Pancreas (tissue), 10 donors: ENCODE measurements around the gene DUOXA1. TPM values are rescaled to one million over a fixed set of nuclear protein-coding genes. Genes with fewer than 3 reads are reported as not detected.

ENCODE experiments used
- ATAC-seq, 4 donors: fragments of 200-7000 bp; cut with Tn5 transposase; one replicate each; pipeline versions ENCODE4 v1.8.0 to v1.9.1; 2020; ENCODE audit warnings: mild to moderate bottlenecking in 4 of 4, moderate library complexity in 4 of 4
- DNase-seq, 6 donors: peaks; one replicate each; pipeline ENCODE4 v3.0.0-alpha.2; 2020
- FAIRE-seq: peaks from 2 replicates; lab custom pipeline; 2012; peaks lifted over from hg19 to GRCh38; lab: Jason Lieb, UNC
- H3K27ac ChIP-seq, 4 donors: fragments of 200-600 bp; sonication (generic); 1 replicate in 3 of 4; 2 replicates in 1 of 4; pipeline versions ENCODE4 v1.5.0 to v1.8.0; 2020
- H3K27me3 ChIP-seq, 4 donors: fragments of 200-600 bp; one replicate each; pipeline ENCODE4 v1.8.0; 2021
- H3K36me3 ChIP-seq, 3 donors: fragments of 200-600 bp; sonication (generic) in 1 of 3; one replicate each; pipeline versions ENCODE4 v1.5.0 to v1.8.0; 2020 to 2021
- H3K4me1 ChIP-seq, 3 donors: fragments of 200-600 bp; one replicate each; pipeline ENCODE4 v1.8.0; 2021
- H3K4me3 ChIP-seq, 4 donors: fragments of 200-600 bp; sonication (generic) in 2 of 4; one replicate each; pipeline versions ENCODE4 v1.5.0 to v1.8.0; 2020 to 2021
- H3K9me3 ChIP-seq, 4 donors: fragments of 200-600 bp; one replicate each; pipeline ENCODE4 v1.8.0; 2021
- WGBS, 2 donors: extraction: QIAGEN DNeasy Blood & Tissue Kit; methylation state at CpG; one replicate each; pipeline ENCODE4 v1.1.7; 2013; 5-methylcytosine and 5-hydroxymethylcytosine counted together
- intact Hi-C, 3 donors: fragments of 100-400 bp; cut with DNase I; formaldehyde crosslinking; loops; one replicate each; pipeline versions ENCODE4 v1.11.1 to v1.14.2; 2022
- polyA plus RNA-seq, 2 donors: library from polyadenylated mRNA; stranded (reverse); fragments of 200-250 nt; gene quantifications; one replicate each; pipeline ENCODE4 v1.2.3, GENCODE V29; 2013
- total RNA-seq, 6 donors: library from RNA; stranded (reverse); fragmentation: NEBNext Ultra II Directional in 4 of 6; extraction: Animal tissue kit (Norgen Biotek cat#: 25700) in 4 of 6; gene quantifications; one replicate each; pipeline versions ENCODE4 v1.2.1 to v1.2.4, GENCODE V29; 2021 to 2023
- TF ChIP-seq, protein P1 (sequence below), 4 donors: fragments of 200-600 bp; sonication (generic) in 3 of 4; IDR thresholded peaks; one replicate each; pipeline versions ENCODE4 v1.5.0 to v1.8.0; 2021; ENCODE audit warnings: antibody characterized with exemption in 4 of 4
- donor health status: healthy with polysubstance abuse.
- donor health status: DM: no; HTN: no; CAD: no; lungs with moderate emphysema.
- donor health status: DM: no; HTN: no; CAD: no.
- donor health status: control.
- donor health status: control.
- donor health status: Bipolar disorder and iron deficiency.
- donor health status: DM: yes; HTN: yes; CAD: no.
- donor health status: DM: no; HTN: no; CAD: no.
- donor health status: DM: no; HTN: no; CAD: no.
- donor health status: DM: yes; HTN: yes; CAD: no.

The DUOXA1 gene
- total and polyA plus RNA-seq, 8 donors, result 0.11 to 0.22 (median 0.17) TPM; not detected in 3

DNA sequence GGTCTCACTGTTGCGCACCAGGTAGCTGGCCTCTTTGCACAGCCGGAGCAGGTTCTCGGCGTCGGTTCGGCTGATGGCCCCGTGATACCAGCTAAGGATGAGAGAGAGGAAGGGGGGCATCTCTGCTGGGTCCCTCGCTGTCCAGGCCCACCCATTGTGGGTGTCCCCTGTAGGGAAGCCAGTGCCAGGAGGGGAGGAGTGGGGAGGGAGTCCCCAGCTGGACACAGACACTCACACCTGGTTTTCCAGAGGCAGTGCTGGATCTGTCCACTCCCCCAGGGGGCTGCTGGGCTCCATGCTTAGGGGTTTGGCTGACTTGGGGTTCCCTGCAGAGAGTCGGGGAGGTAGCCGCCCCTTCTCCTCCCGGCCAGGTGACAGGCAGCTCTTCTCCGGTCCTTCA is 42.2 kb upstream of the DUOXA1 start:
- Histone ChIP-seq H3K27me3 (no peaks in the 10 kb centered on the region), H3K27ac (no peak overlapping the region), H3K4me1 (no peaks in the 10 kb centered on the region), H3K36me3 (no peaks in the 10 kb centered on the region), H3K9me3 (no peaks in the 10 kb centered on the region), H3K4me3 (no peak overlapping the region)
- WGBS, 2 donors, result 92 to 94% methylated on average over 12 of the region's 12 CpGs
- DNase-seq, result no peak
- TF ChIP-seq, protein P1, sequence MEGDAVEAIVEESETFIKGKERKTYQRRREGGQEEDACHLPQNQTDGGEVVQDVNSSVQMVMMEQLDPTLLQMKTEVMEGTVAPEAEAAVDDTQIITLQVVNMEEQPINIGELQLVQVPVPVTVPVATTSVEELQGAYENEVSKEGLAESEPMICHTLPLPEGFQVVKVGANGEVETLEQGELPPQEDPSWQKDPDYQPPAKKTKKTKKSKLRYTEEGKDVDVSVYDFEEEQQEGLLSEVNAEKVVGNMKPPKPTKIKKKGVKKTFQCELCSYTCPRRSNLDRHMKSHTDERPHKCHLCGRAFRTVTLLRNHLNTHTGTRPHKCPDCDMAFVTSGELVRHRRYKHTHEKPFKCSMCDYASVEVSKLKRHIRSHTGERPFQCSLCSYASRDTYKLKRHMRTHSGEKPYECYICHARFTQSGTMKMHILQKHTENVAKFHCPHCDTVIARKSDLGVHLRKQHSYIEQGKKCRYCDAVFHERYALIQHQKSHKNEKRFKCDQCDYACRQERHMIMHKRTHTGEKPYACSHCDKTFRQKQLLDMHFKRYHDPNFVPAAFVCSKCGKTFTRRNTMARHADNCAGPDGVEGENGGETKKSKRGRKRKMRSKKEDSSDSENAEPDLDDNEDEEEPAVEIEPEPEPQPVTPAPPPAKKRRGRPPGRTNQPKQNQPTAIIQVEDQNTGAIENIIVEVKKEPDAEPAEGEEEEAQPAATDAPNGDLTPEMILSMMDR (IDR thresholded peaks at IDR 0.05), result no peak
- intact Hi-C loops, result no loop called here
- ATAC-seq, result no peak
- FAIRE-seq, result no peak

DNA sequence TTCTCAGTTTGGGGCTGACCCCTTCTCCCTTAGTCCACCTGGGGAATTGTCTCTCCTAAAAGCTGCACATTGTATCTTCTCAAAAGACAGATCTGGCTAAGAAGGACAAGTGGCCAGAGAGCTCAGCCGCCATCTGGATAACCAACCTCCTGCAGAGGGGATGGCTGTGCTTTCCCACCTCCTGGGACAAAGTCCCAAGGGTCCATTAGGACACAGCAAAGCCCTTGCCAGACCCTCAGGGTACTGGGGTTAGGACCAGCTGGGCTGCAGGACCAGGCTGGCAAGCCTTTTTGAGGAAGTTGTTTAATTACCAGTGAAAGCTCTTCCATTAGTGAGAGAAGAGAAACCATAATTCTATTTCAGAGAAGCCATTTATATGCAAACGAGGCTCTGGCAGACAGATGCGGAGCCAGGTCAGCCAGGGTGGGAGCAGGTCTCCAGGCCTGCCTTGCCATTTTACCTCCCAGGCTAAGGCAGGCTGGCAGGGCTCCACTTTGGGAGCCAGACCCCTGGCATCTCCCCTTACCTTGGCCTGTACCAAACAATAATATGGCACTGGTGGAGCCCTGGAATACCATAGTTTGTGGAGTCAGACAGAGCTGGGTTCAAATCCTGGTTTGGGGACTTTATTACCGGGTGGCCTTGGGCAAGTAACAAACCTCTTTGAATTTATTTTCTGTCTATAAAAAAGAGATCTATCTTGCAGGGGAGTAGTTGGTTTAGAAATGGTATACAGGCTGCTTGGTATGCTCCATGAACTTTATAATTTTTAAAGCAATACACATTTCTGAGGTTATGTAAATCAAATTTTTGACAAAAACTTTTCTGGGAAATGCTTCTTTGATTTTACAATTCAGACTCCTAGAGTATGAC is 40.2 kb upstream of the DUOXA1 start:
- Histone ChIP-seq H3K36me3 (no peaks in the 10 kb centered on the region), H3K4me1 (peaks cover 0 to 4% (median 0%) of the 10 kb centered on the region in 3 donors), H3K27ac (no peak overlapping the region), H3K4me3 (no peak overlapping the region), H3K27me3 (no peaks in the 10 kb centered on the region), H3K9me3 (no peaks in the 10 kb centered on the region)
- TF ChIP-seq, protein P1 (IDR thresholded peaks at IDR 0.05), result no peak
- ATAC-seq, result no peak
- 68 to 87% methylated on average over 4 of the region's 4 CpGs for WGBS, 2 donors
- FAIRE-seq, result no peak
- no peak for DNase-seq
- intact Hi-C loops, result no loop called here

DNA sequence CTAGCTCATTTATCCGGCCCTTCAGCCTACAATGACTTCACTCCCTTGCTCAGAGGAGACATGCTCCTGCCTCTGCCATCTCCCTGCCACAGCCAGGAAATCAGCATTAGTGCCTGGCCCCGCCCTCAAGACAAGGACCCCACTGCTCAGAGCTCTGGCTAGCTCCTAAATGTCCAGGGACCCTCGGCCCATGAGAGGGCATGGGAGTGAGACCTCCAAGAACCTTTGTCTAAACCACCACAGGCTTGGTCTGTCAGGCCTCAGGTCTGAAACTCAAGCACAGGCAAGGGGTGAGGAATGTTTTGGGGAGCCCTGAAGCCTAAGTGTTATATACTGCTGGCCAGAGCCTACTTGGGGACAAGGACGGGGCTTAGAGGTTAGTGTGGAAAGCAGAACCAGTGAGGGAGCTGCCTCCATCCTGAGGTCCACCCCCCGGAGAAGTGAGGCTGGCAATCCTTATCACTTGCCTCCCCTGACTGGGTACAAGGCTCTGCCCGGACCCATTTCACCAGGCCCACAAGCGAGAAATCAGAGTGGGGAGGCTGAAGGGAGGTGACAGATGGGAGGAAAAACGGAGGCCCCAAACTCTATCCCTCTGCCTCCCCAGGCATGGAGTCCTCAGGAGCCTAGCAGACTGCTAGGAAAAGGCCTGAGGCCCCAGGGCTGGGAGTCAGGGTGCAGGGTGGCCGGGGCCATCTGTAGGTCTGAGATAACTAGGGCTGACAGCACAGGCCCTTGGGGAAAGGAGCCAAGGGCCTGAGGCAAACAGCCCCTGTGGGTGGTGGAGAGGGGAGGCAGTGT is 39.3 kb upstream of the DUOXA1 start:
- Histone ChIP-seq H3K4me3 (no peak overlapping the region), H3K27ac (no peak overlapping the region), H3K36me3 (no peaks in the 10 kb centered on the region), H3K9me3 (no peaks in the 10 kb centered on the region), H3K4me1 (peaks cover 0 to 4% (median 0%) of the 10 kb centered on the region in 3 donors), H3K27me3 (no peaks in the 10 kb centered on the region)
- no peak for FAIRE-seq
- no peak for DNase-seq
- 80 to 82% methylated on average over 9 of the region's 9 CpGs for WGBS, 2 donors
- intact Hi-C loops, result no loop called here
- no peak for ATAC-seq
- TF ChIP-seq, protein P1 (IDR thresholded peaks at IDR 0.05), result no peak

DNA sequence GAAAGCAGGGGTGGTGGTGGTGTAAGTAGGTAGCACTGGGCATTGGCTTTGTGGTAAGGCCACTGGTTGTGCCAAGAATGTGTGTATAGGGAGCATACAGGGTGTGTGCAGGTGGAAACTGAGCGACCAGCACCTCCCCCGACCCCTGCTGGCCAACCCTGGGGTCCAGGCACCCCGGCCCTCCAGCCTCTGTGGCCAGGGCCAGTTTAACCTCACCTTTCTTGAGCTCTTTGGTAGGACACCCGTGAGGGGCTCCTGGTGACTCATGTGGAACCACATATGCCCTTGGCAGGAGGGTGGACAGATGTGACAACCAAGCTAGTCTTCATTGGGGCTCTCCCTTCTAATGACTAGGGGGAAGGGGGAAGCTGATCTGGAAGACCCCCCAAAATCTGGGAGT is 38.6 kb upstream of the DUOXA1 start:
- FAIRE-seq, result no peak
- Histone ChIP-seq H3K27ac (no peak overlapping the region), H3K27me3 (no peaks in the 10 kb centered on the region), H3K4me1 (peaks cover 0 to 4% (median 0%) of the 10 kb centered on the region in 3 donors), H3K9me3 (no peaks in the 10 kb centered on the region), H3K36me3 (no peaks in the 10 kb centered on the region), H3K4me3 (no peak overlapping the region)
- no peak for ATAC-seq
- TF ChIP-seq, protein P1 (IDR thresholded peaks at IDR 0.05), result no peak
- DNase-seq, result no peak
- intact Hi-C loops, result no loop called here
- WGBS, 2 donors, result 92 to 100% methylated on average over 4 of the region's 4 CpGs
